GM19467 (cell line): ENCODE results near the gene HMX3.
"Not testable (repeated sequence)": the region's sequence is repeated elsewhere in the genome, so short reads cannot be mapped to it uniquely, and the experiment has no call there.

Experiments
- ATAC-seq: cut with Tn5 transposase; IDR thresholded peaks from one replicate; pipeline ENCODE4 v1.9.1; 2021; ENCODE audit warnings: mild to moderate bottlenecking, moderate library complexity; ENCODE audit not compliant: unreplicated experiment

The HMX3 gene

DNA sequence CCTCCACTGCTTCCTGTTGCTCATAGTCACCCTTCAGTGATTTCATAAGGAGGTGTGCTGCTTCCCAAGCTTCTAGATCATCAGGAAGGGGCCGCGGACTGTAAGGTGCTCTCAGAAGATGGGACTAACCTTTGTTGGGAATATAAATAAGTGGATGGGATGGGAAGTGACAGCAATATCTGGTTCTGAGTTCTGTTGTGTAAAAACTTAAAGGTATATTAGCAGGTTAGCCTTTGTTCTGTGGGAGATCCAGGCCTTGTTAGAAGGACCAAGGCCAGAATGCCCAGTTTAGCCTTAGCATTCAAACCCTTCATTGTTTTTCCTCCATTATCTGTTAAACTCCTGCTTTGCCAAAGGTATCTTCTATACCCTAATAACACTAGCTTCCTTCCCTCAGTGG is 30.8 kb downstream of the HMX3 start:
- ATAC-seq: no peak

DNA sequence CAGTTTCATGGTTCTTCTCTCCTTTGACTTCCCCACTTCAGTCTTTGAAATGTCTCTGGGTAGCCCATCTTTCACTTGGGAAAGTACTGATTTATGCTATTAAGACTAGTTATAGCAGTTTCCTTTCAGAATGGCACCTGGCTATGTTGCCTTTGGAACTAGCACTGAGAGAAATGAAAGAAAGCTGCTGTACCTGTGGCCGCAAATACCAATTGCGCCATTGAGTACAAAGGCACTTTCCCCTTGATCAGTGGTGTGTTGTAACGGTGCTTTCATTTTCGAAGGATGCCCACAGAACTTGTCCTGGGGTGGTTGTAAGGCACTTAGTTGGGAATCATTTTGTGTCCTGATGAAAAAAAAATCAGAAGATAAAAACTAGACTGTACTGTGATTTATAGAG is 35.2 kb downstream of the HMX3 start:
- no peak for ATAC-seq

DNA sequence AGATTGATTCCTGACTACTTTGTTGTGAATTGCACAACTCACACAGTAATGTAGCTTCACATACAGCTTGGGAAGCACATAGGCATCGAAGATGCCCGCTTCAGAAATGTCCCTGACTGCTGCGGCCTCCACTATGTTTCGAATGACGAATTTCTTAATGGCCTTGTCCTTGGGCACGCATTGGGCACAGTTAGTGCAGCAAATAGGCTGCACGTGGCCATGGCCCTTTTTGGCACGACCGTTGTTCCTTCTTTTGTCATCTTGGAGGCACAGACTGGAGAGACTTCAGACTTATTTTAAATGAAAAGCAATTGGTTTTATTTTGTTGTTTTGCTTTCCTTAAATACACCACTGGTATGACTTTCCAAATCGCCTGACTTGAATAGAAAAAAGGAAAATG is 35.8 kb downstream of the HMX3 start:
- not testable (repeated sequence) for ATAC-seq

DNA sequence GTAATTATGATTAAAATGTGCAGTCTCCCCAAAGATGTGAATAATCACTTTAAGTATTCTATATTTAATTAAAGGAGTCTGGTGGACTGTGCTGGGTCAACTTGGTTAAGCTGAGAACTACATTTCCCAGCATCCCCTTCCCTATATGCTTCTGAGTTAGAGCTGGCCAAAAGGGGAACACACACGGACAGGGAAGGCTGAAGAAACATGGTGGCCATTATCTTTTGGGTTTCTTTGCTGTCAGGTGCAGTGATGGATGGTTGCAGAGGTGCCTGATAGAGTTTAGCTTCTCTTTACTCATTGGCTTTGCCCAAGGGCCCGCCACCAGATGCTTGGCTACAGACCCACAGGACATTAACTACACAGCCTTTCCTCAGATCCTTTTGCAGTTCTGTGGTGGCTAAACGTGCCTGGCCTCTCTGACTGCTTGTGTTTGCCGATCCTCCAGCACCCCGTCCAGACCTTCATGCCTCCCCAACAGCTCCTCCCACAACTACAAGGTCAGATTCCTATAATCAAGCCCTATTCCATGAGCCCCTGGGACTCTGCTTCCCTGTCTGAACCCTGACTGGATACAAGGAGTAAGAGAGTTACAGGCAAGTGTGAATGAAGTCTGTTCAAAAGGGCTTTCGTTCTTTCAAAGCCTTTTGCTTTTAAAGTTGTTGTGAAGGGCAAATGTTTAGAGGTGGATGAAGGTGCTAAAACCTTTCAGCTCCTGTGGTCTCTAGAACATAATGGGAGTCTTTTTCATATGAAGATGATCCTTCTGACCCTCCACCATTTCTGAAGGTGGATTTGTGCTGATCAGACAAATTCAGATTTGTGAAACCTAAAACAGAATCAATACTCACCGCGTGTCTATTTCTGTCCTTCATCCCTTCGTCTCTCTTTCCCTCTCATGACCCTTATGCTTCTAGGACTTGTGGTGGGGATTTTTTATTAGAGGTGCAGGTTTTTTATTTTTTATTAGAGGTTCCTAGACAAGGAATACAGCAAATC is 39.9 kb downstream of the HMX3 start:
- ATAC-seq: no peak

DNA sequence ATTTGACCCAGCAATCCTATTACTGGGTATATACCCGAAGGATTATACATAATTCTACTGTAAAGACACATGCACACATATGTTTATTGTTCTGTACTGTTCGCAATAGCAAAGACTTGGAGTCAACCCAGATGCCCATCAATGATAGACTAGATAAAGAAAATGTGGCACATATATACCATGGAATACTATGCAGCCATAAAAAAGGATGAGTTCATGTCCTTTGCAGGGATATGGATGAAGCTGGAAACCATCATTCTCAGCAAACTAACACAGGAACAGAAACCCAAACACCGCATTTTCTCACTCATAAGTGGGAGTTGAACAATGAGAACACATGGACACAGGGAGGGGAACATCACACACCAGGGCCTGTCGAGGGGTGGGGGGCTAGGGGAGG is 42.6 kb downstream of the HMX3 start:
- ATAC-seq: not testable (repeated sequence)

DNA sequence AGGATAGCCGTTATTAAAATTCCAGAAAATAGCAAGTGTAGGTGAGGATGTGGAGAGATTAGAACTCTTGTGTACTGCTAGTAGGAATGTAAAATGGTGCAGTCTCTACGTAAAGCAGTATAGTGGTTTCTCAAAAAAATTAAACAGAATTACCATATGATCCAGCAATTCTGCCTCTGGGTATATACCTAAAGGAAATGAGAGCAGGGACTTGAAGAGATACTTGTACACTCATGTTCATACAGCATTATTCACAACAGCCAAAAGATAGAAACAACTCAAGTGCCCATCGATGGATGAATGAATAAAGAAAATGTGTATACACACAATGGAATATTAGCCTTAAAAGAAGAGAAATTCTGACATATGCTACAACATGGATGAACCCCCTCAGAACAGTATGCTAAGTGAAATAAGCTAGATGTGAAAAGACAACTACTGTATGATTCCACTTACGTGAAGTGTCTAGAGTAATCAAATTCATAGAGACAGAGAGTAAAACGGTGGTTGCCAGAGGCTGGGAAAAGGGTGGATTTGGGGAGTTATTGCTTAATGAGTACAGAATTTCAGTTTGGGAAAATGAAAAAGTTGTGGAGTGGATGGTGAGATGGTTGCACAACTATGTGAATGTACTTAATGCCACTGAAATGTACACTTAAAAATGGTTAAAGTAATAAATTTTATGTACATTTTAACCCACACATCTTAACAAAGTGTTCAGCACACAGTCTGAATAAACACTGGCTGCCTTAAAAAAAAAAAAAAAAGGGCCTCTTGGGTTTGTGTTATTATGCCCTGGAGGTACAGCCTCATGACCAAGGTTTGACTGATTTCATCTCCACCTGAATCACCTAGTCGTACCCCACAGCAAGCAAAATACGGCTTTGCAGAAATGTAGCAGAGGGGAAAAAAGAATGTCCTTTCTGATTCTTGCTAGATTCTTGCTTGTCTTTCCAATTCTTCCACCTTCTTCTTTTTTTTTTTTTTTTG is 44.6 kb downstream of the HMX3 start:
- no peak for ATAC-seq

DNA sequence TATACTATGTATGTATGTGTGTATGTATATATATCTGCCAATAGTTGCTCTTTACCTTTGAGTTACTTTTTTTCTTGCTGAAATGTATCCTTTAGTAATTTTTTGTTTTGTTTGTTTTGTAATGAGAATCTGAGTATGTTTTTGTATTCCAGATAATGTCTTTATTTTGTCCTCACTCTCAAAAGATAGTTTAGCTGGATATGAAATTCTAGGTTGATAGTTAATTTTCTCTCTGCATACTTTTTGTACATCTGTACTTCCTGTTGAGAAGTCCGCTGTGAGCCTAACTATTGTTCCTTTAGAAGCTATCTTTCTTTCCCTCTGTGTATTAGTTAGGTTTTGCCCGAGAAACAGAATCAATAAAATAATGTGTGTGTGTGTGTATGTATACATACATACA is 48.0 kb downstream of the HMX3 start:
- no peak for ATAC-seq

DNA sequence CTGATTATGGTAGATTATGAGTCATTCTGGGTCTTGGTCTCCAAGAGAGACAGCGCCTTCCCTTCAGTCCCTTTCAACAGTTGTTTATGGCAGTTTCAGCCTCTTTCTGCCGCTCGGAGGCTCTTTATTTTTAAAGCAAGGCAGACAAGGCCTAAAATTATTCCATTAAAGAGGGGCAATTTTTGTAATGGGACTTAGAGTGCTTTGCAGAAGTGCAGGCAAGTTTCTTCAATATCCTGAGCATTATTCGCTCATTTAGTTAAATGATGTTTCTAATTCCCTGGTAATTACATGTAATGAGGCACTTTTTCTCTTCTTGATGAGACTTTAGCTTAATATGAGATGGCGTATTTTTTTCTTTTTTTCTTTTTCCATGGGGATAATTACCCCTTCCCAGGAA is 52.0 kb downstream of the HMX3 start:
- ATAC-seq: no peak
